ENCODE measurements around the gene CCDC146.

GRCh38 chr7:77253151-77253550 lies 130.7 kb downstream of the CCDC146 start:
- no peak for TF ChIP-seq POLR2A (IDR thresholded peaks at IDR 0.05; ENCODE audit: low read depth, low read length)
- no peak for TF ChIP-seq TAF1 (IDR thresholded peaks at IDR 0.05; ENCODE audit: low read depth, low read length)
- no peak for TF ChIP-seq SPI1 (IDR thresholded peaks at IDR 0.05; ENCODE audit: low read depth, low read length)
- TF ChIP-seq POLR2AphosphoS5 (IDR thresholded peaks at IDR 0.05; ENCODE audit: low read depth, low read length): no peak
- no peak for TF ChIP-seq PAX5 (IDR thresholded peaks at IDR 0.05; ENCODE audit: insufficient read depth, low read length, severe bottlenecking)
